DND-41 (cell line): Measurements from ENCODE around the gene SCNN1A.

Source experiments
- CTCF ChIP-seq: IDR thresholded peaks from 2 replicates; pipeline ENCODE4 v1.5.1; 2012; ENCODE audit warnings: borderline replicate concordance, low read length, moderate library complexity, mild to moderate bottlenecking; ENCODE audit not compliant: poor library complexity, severe bottlenecking; ENCODE audit errors: extremely low read depth
- EZH2 ChIP-seq: IDR thresholded peaks from 3 replicates; pipeline ENCODE4 v1.6.1; 2012; ENCODE audit warnings: borderline replicate concordance, low read depth, mild to moderate bottlenecking, moderate library complexity, low read length, inconsistent platforms; ENCODE audit not compliant: severe bottlenecking

GRCh38 chr12:6386491-6386890, 11.1 kb upstream of the SCNN1A start:
- no peak for TF ChIP-seq CTCF
- no peak for TF ChIP-seq EZH2
